Sigmoid colon (tissue), 7 donors: ENCODE results near the gene CAPN10. TPM values are rescaled to one million over a fixed set of nuclear protein-coding genes. Genes with fewer than 3 reads are reported as not detected.

Experiments
- DNase-seq: peaks from one replicate; pipeline ENCODE4 v3.0.0-alpha.2; 2019
- H3K27ac ChIP-seq, 4 donors: fragments of 200-600 bp; sonication (generic); one replicate each; pipeline ENCODE4 v1.5.1; 2016 to 2019; ENCODE audit warnings: mild to moderate bottlenecking in 1 of 4
- H3K27me3 ChIP-seq, 3 donors: fragments of 200-600 bp; sonication (generic); one replicate each; pipeline ENCODE4 v1.5.1; 2019; ENCODE audit warnings: mild to moderate bottlenecking in 1 of 3
- H3K36me3 ChIP-seq, 4 donors: fragments of 200-600 bp; sonication (generic); one replicate each; pipeline ENCODE4 v1.5.1; 2016 to 2019
- H3K4me1 ChIP-seq, 4 donors: fragments of 200-600 bp; sonication (generic); one replicate each; pipeline ENCODE4 v1.5.1; 2017 to 2019
- H3K4me3 ChIP-seq, 4 donors: fragments of 200-600 bp; sonication (generic); one replicate each; pipeline ENCODE4 v1.5.1; 2017 to 2019; ENCODE audit warnings: mild to moderate bottlenecking in 2 of 4, moderate library complexity in 1 of 4
- H3K9me3 ChIP-seq, 4 donors: fragments of 200-600 bp in 3 of 4; sonication (generic) in 3 of 4; one replicate each; pipeline versions ENCODE4 v1.5.1 to v1.6.1; 2013 to 2019
- CTCF ChIP-seq, 4 experiments: fragments of 450-650 bp in 3 of 4; fragments of 200-600 bp in 1 of 4; IDR thresholded peaks; one replicate each; pipeline ENCODE4 v1.5.1; 2016 to 2019; ENCODE audit warnings: antibody characterized with exemption in 4 of 4, mild to moderate bottlenecking in 3 of 4, moderate library complexity in 2 of 4
- EP300 ChIP-seq, 4 donors: sonication (generic); formaldehyde crosslinking; IDR thresholded peaks; one replicate each; pipeline ENCODE4 v1.6.1; 2017; ENCODE audit warnings: antibody characterized with exemption in 4 of 4
- POLR2A ChIP-seq, 2 donors: fragments of 450-650 bp; IDR thresholded peaks; one replicate each; pipeline ENCODE4 v1.6.1; 2016; ENCODE audit warnings: antibody characterized with exemption in 2 of 2, mild to moderate bottlenecking in 2 of 2, moderate library complexity in 2 of 2
- POLR2AphosphoS5 ChIP-seq, 4 donors: sonication (generic); formaldehyde crosslinking; IDR thresholded peaks; one replicate each; pipeline ENCODE4 v1.6.1; 2017; ENCODE audit warnings: antibody characterized with exemption in 4 of 4
- WGBS, 2 donors: extraction: QIAGEN DNeasy Blood & Tissue Kit; methylation state at CpG; one replicate each; pipeline ENCODE4 v1.1.7; 2013; 5-methylcytosine and 5-hydroxymethylcytosine counted together
- intact Hi-C: fragments of 100-400 bp; cut with DNase I; formaldehyde crosslinking; loops from one replicate; pipeline ENCODE4 v1.15.1; 2023
- polyA plus RNA-seq, 3 donors: library from polyadenylated mRNA; stranded (reverse); fragments of 200-250 nt; gene quantifications; one replicate each; pipeline ENCODE4 v1.2.3, GENCODE V29; 2013
- total RNA-seq, 4 donors: library from RNA; depleted of rRNA; stranded (reverse); fragments of >200 nt; gene quantifications; one replicate each; pipeline ENCODE4 v1.1.0, GENCODE V29; 2016
- donor health status: healthy with polysubstance abuse.
- donor health status: Bipolar disorder and iron deficiency.
- donor health status: healthy.

CAPN10 gene
- total and polyA plus RNA-seq, 7 donors, result 10.5 to 33.0 (median 16.4) TPM

- H3K27ac ChIP-seq, result peak overlapping the region in 3 of 4 donors; percentile 28 to 51 (median 37)
- intact Hi-C loops, result loop anchor here (5.0 kb wide), 1 partner anchor 39 kb away; the partner anchor contains the start of gene ANKMY1
- TF ChIP-seq POLR2AphosphoS5 (IDR thresholded peaks at IDR 0.05) (peak in 2 of 4 donors; percentile 15 to 45), CTCF (IDR thresholded peaks at IDR 0.05) (no peak)
- H3K4me1 ChIP-seq, result peaks cover 0 to 41% (median 27%) of the 10 kb centered on the region in 4 donors
- peak overlapping the region in 1 of 4 donors; percentile 7 for H3K4me3 ChIP-seq
- H3K9me3 ChIP-seq, result no peaks in the 10 kb centered on the region
- peaks cover 0 to 41% (median 22%) of the 10 kb centered on the region in 4 donors for H3K36me3 ChIP-seq
- no peaks in the 10 kb centered on the region for H3K27me3 ChIP-seq
- DNase-seq, result peak; percentile 91
- 87 to 93% methylated on average over 23 of the region's 23 CpGs for WGBS, 2 donors
These were observed 10.0 kb downstream of the CAPN10 start for GRCh38 chr2:240596491-240596931.

- peak; percentile 62 for DNase-seq
- Histone ChIP-seq H3K9me3 (no peaks in the 10 kb centered on the region), H3K36me3 (peaks cover 0 to 35% (median 20%) of the 10 kb centered on the region in 4 donors), H3K4me1 (peaks cover 0 to 41% (median 27%) of the 10 kb centered on the region in 4 donors), H3K27me3 (no peaks in the 10 kb centered on the region), H3K27ac (peak overlapping the region in 2 of 4 donors; percentile 10 to 51), H3K4me3 (no peak overlapping the region)
- TF ChIP-seq POLR2A (IDR thresholded peaks at IDR 0.05) (no peak), EP300 (IDR thresholded peaks at IDR 0.05) (no peak), CTCF (IDR thresholded peaks at IDR 0.05) (no peak)
- intact Hi-C loops, result loop anchor here (5.0 kb wide), 1 partner anchor 40 kb away; the partner anchor contains the start of gene ANKMY1
- WGBS, 2 donors, result 95 to 96% methylated on average over 10 of the region's 10 CpGs
These were observed 10.5 kb downstream of the CAPN10 start for GRCh38 chr2:240597054-240597418.

GRCh38 chr2:240597419-240598181 lies 11.1 kb downstream of the CAPN10 start:
- Histone ChIP-seq H3K27ac (peak overlapping the region in 1 of 4 donors; percentile 51), H3K9me3 (no peaks in the 10 kb centered on the region), H3K4me3 (no peak overlapping the region), H3K27me3 (no peaks in the 10 kb centered on the region), H3K4me1 (peaks cover 0 to 41% (median 27%) of the 10 kb centered on the region in 4 donors), H3K36me3 (peaks cover 0 to 30% (median 18%) of the 10 kb centered on the region in 4 donors)
- intact Hi-C loops, result loop anchor here (5.0 kb wide), 1 partner anchor 40 kb away; the partner anchor contains the start of gene ANKMY1
- peak; percentile 59 for DNase-seq
- TF ChIP-seq POLR2A (IDR thresholded peaks at IDR 0.05) (no peak), EP300 (IDR thresholded peaks at IDR 0.05) (no peak), POLR2AphosphoS5 (IDR thresholded peaks at IDR 0.05) (no peak), CTCF (IDR thresholded peaks at IDR 0.05) (no peak)
- 93 to 96% methylated on average over 22 of the region's 22 CpGs for WGBS, 2 donors

GRCh38 chr2:240598311-240598911 lies 11.9 kb downstream of the CAPN10 start:
- Histone ChIP-seq H3K27ac (peak overlapping the region in 1 of 4 donors; percentile 43), H3K4me1 (peaks cover 0 to 41% (median 27%) of the 10 kb centered on the region in 4 donors), H3K36me3 (peaks cover 0 to 26% (median 18%) of the 10 kb centered on the region in 4 donors), H3K4me3 (no peak overlapping the region), H3K9me3 (no peaks in the 10 kb centered on the region), H3K27me3 (no peaks in the 10 kb centered on the region)
- TF ChIP-seq POLR2AphosphoS5 (IDR thresholded peaks at IDR 0.05) (no peak), CTCF (IDR thresholded peaks at IDR 0.05) (no peak), EP300 (IDR thresholded peaks at IDR 0.05) (no peak), POLR2A (IDR thresholded peaks at IDR 0.05) (no peak)
- peak; percentile 64 for DNase-seq
- WGBS, 2 donors, result 95 to 96% methylated on average over 17 of the region's 17 CpGs
- intact Hi-C loops, result loop anchor here (5.0 kb wide), 1 partner anchor 41 kb away; the partner anchor contains the start of gene ANKMY1
